Fibroblast of lung (primary cell): ENCODE measurements around the gene ZFR2.

Experiments
- EZH2 ChIP-seq: IDR thresholded peaks from 2 replicates; pipeline ENCODE4 v1.5.1; 2012; ENCODE audit warnings: low read length, control low read depth, mild to moderate bottlenecking; ENCODE audit errors: missing control alignments
- TF ChIP-seq, protein P1 (sequence below), 2 donors: IDR thresholded peaks in 1 of 2; conservative IDR thresholded peaks in 1 of 2; 1 replicate in 1 of 2; 2 replicates in 1 of 2; pipeline ENCODE4 v1.5.1; 2011 to 2012; ENCODE audit warnings: low read length in 2 of 2, control low read depth in 1 of 2, inconsistent platforms in 1 of 2, low read depth in 1 of 2, mild to moderate bottlenecking in 1 of 2

DNA sequence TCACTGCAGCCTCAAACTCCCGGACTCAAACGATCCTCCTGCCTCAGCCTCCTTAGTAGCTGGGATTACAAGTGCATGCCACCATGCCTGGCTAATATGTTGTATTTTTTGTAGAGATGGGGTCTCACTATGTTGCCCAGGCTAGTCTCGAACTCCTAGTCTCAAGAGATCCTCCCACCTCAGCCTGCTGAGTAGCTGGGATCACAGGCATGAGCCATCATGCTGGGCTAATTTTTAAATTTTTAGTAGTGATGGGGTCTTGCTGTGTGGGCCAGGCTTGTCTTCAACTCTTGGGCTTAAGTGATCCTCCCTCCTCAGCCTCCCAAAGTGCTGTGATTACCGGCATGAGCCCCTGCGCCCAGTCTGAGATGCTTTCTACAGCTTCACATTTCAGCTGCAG, 26.9 kb upstream of the ZFR2 start:
- TF ChIP-seq, protein P1, sequence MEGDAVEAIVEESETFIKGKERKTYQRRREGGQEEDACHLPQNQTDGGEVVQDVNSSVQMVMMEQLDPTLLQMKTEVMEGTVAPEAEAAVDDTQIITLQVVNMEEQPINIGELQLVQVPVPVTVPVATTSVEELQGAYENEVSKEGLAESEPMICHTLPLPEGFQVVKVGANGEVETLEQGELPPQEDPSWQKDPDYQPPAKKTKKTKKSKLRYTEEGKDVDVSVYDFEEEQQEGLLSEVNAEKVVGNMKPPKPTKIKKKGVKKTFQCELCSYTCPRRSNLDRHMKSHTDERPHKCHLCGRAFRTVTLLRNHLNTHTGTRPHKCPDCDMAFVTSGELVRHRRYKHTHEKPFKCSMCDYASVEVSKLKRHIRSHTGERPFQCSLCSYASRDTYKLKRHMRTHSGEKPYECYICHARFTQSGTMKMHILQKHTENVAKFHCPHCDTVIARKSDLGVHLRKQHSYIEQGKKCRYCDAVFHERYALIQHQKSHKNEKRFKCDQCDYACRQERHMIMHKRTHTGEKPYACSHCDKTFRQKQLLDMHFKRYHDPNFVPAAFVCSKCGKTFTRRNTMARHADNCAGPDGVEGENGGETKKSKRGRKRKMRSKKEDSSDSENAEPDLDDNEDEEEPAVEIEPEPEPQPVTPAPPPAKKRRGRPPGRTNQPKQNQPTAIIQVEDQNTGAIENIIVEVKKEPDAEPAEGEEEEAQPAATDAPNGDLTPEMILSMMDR (conservative IDR thresholded peaks at IDR 0.05 in 1 of 2, IDR thresholded peaks at IDR 0.05 in 1 of 2; ENCODE audit: low read depth in 1 of 2, low read length in 2 of 2): no peak
- TF ChIP-seq EZH2: no peak
